H1 (cell line): Measurements from ENCODE around the gene ATG5.

Source experiments
- CHD2 ChIP-seq: IDR thresholded peaks from 2 replicates; pipeline ENCODE4 v1.6.1; 2012; ENCODE audit warnings: low read length, improper control_type of control experiment
- EP300 ChIP-seq, 2 experiments: IDR thresholded peaks; 1 replicate in 1 of 2; 2 replicates in 1 of 2; pipeline ENCODE4 v1.6.1; 2011 to 2012; ENCODE audit warnings: low read depth in 2 of 2, low read length in 2 of 2, mild to moderate bottlenecking in 2 of 2, borderline replicate concordance in 1 of 2, inconsistent platforms in 1 of 2, moderate library complexity in 1 of 2
- POLR2A ChIP-seq, 2 experiments: IDR thresholded peaks; 1 replicate in 1 of 2; 2 replicates in 1 of 2; pipeline ENCODE4 v1.6.1; 2011; ENCODE audit warnings: low read depth in 2 of 2, low read length in 2 of 2, mild to moderate bottlenecking in 2 of 2; ENCODE audit errors: control extremely low read depth in 1 of 2

DNA sequence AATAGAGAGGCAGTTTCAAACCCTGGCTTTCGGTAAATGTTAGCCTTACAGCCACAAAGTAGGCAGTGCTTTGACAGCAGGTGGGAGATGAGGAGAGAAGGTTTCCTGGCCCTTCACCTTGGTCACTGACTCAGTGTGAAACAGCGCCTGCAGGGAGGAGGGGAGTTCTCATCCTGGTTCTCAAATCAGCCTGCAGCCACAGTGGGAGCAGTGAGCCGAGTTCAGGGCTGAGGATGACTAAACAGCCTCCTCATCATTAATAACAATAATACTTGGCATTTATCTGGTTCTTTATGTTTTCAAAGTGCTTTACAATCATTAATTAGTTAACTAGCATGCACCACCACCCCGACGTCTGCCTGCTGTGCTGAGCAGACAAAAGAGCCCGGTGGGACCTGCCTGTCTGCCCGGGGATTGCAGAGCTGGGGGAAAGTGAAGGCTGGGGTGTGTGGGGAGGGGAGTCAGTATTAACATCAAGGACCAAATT, 179.8 kb downstream of the ATG5 start:
- TF ChIP-seq POLR2A (IDR thresholded peaks at IDR 0.05; ENCODE audit: control extremely low read depth in 1 of 2, low read depth in 2 of 2, low read length in 2 of 2) (no peak), CHD2 (no peak), EP300 (IDR thresholded peaks at IDR 0.05; ENCODE audit: borderline replicate concordance in 1 of 2, low read depth in 2 of 2, low read length in 2 of 2) (no peak)
